OCI-LY7 (cell line): ENCODE measurements around the gene PDZD2. TPM values are rescaled to one million over a fixed set of nuclear protein-coding genes. Genes with fewer than 3 reads are reported as not detected.

Experiments used
- BruUV-seq: library from RNA; stranded (reverse); fragments of 400-500 nt; replicated peaks from 2 replicates; lab custom pipeline; 2021; lab: Mats Ljungman, UMichigan
- CTCF ChIA-PET: fragments of 300-600 bp; sonication (Branson Sonifier 250); formaldehyde crosslinking; loops from one replicate; lab custom pipeline; 2022; ENCODE audit warnings: antibody characterized with exemption; ENCODE audit not compliant: unreplicated experiment; lab: Charles Lee
- POLR2A ChIA-PET: fragments of 300-600 bp; sonication (Branson Sonifier 250); formaldehyde crosslinking; loops from one replicate; lab custom pipeline; 2022; ENCODE audit warnings: antibody characterized with exemption; lab: Charles Lee
- DNase-seq: peaks from one replicate; pipeline ENCODE4 v3.0.0-alpha.2; 2015; ENCODE audit warnings: low spot score
- H2AFZ ChIP-seq: fragments of 200-600 bp; sonication (generic), shearing (Covaris generic); 2 replicates; pipeline ENCODE4 v1.6.1; 2014; ENCODE audit warnings: mild to moderate bottlenecking, antibody characterized with exemption, low read length, moderate library complexity
- H3K27ac ChIP-seq: fragments of 200-600 bp; sonication (generic); 2 replicates; pipeline ENCODE4 v1.5.1; 2014; ENCODE audit warnings: mixed run types, low read depth, mild to moderate bottlenecking, moderate library complexity, low read length, inconsistent platforms; ENCODE audit not compliant: poor library complexity, severe bottlenecking
- H3K36me3 ChIP-seq: fragments of 200-600 bp; sonication (generic); 2 replicates; pipeline ENCODE4 v1.6.1; 2014; ENCODE audit warnings: mild to moderate bottlenecking, antibody characterized with exemption, low read length, moderate library complexity, mixed read lengths; ENCODE audit not compliant: insufficient read depth
- H3K4me1 ChIP-seq: fragments of 200-600 bp; sonication (generic); 2 replicates; pipeline ENCODE4 v1.5.1; 2014; ENCODE audit warnings: mild to moderate bottlenecking, low read length; ENCODE audit not compliant: insufficient read depth, poor library complexity, severe bottlenecking
- H3K4me2 ChIP-seq: fragments of 200-600 bp; sonication (generic); 2 replicates; pipeline ENCODE4 v1.6.1; 2014; ENCODE audit warnings: mild to moderate bottlenecking, low read length
- H3K4me3 ChIP-seq: fragments of 200-600 bp; sonication (generic); 2 replicates; pipeline ENCODE4 v1.5.1; 2014; ENCODE audit warnings: mild to moderate bottlenecking, low read depth, low read length; ENCODE audit not compliant: poor library complexity, severe bottlenecking
- H3K79me2 ChIP-seq: fragments of 200-600 bp; sonication (generic); 2 replicates; pipeline ENCODE4 v1.6.1; 2016; ENCODE audit warnings: low read depth, mild to moderate bottlenecking, low read length, moderate library complexity, mixed read lengths; ENCODE audit not compliant: insufficient read depth
- H3K9me2 ChIP-seq: fragments of 200-600 bp; sonication (generic); 2 replicates; pipeline ENCODE4 v1.6.1; 2016; ENCODE audit warnings: mild to moderate bottlenecking, low read length, mixed read lengths; ENCODE audit not compliant: insufficient read depth
- H3K9me3 ChIP-seq: fragments of 200-600 bp; sonication (generic); 2 replicates; pipeline ENCODE4 v1.6.1; 2014; ENCODE audit warnings: mild to moderate bottlenecking, mixed run types, low read length, mixed read lengths
- H4K20me1 ChIP-seq: fragments of 200-600 bp; sonication (generic); 2 replicates; pipeline ENCODE4 v1.6.1; 2014; ENCODE audit warnings: mild to moderate bottlenecking, antibody characterized with exemption, low read length, moderate library complexity, mixed read lengths; ENCODE audit not compliant: insufficient read depth
- CTCF ChIP-seq: fragments of 200-600 bp; sonication (generic); conservative IDR thresholded peaks from 2 replicates; pipeline ENCODE4 v1.5.1; 2014; ENCODE audit warnings: mild to moderate bottlenecking, antibody characterized with exemption, low read length, moderate library complexity, mixed read lengths
- EZH2phosphoT487 ChIP-seq: fragments of 200-600 bp; sonication (generic); IDR thresholded peaks from 2 replicates; pipeline ENCODE4 v1.6.1; 2018; ENCODE audit warnings: low read depth, borderline replicate concordance, mild to moderate bottlenecking, mixed run types, antibody characterized with exemption, low read length, moderate library complexity, mixed read lengths
- intact Hi-C: fragments of 100-400 bp; cut with micrococcal nuclease; formaldehyde crosslinking; loops from one replicate; pipeline ENCODE4 v1.10.0; 2022; ENCODE audit not compliant: unreplicated experiment
- total RNA-seq, 2 experiments: library from RNA; depleted of rRNA in 1 of 2; stranded (reverse); fragments of >200 nt in 1 of 2; shearing (Covaris generic) in 1 of 2; gene quantifications; 2 replicates each; pipeline ENCODE4 v1.2.3, GENCODE V29; 2014 to 2022

PDZD2 gene
- total RNA-seq, 2 experiments from 2014 or later = 8.6 to 10.6 TPM

GRCh38 chr5:31855134-31856040 lies 216.5 kb downstream of the PDZD2 start:
- Histone ChIP-seq H3K36me3 (no peaks in the 10 kb centered on the region), H3K9me2 (no peaks in the 10 kb centered on the region), H3K4me2 (no peak overlapping the region), H3K27ac (no peak overlapping the region), H4K20me1 (no peaks in the 10 kb centered on the region), H3K4me3 (no peak overlapping the region), H2AFZ (no peak overlapping the region), H3K9me3 (peaks cover 9% of the 10 kb centered on the region; the same call in 1 of the 2 replicates), H3K79me2 (no peaks in the 10 kb centered on the region), H3K4me1 (no peaks in the 10 kb centered on the region)
- TF ChIP-seq EZH2phosphoT487 (no peak), CTCF (no peak)
- BruUV-seq = no TSS peak
- ChIA-PET POLR2A (no interaction called here), CTCF (no interaction called here)
- intact Hi-C loops = no loop called here
- no peak for DNase-seq

- H3K9me2 ChIP-seq = no peaks in the 10 kb centered on the region
- no peaks in the 10 kb centered on the region for H4K20me1 ChIP-seq
- TF ChIP-seq EZH2phosphoT487 = no peak
- TF ChIP-seq CTCF = no peak
- no TSS peak for BruUV-seq
- CTCF ChIA-PET = no interaction called here
- POLR2A ChIA-PET = no interaction called here
- H3K4me2 ChIP-seq = no peak overlapping the region
- intact Hi-C loops = no loop called here
- no peak overlapping the region for H2AFZ ChIP-seq
- no peak overlapping the region for H3K27ac ChIP-seq
- DNase-seq = no peak
- no peak overlapping the region for H3K4me3 ChIP-seq
- H3K36me3 ChIP-seq = no peaks in the 10 kb centered on the region
- no peaks in the 10 kb centered on the region for H3K4me1 ChIP-seq
- peaks cover 9% of the 10 kb centered on the region; the same call in 1 of the 2 replicates for H3K9me3 ChIP-seq
- H3K79me2 ChIP-seq = no peaks in the 10 kb centered on the region
Observed at GRCh38 chr5:31859096-31859495, 220.2 kb downstream of the PDZD2 start.

GRCh38 chr5:31860278-31860677 lies 221.3 kb downstream of the PDZD2 start:
- no TSS peak for BruUV-seq
- Histone ChIP-seq H3K4me1 (no peaks in the 10 kb centered on the region), H3K79me2 (no peaks in the 10 kb centered on the region), H3K27ac (no peak overlapping the region), H3K36me3 (no peaks in the 10 kb centered on the region), H4K20me1 (no peaks in the 10 kb centered on the region), H3K9me3 (peaks cover 9% of the 10 kb centered on the region; the same call in 1 of the 2 replicates), H3K4me2 (no peak overlapping the region), H3K4me3 (no peak overlapping the region), H2AFZ (no peak overlapping the region), H3K9me2 (no peaks in the 10 kb centered on the region)
- ChIA-PET POLR2A (interaction anchor here (0.6 kb wide), 1 partner anchor 195 kb away, joined by 3 read pairs; no protein-coding TSS in a partner anchor), CTCF (no interaction called here)
- TF ChIP-seq CTCF (no peak), EZH2phosphoT487 (no peak)
- intact Hi-C loops = no loop called here
- no peak for DNase-seq
